Gastrocnemius medialis (tissue), 4 donors: ENCODE measurements around the gene PTCD1.

Experiments used
- POLR2A ChIP-seq, 2 donors: fragments of 450-650 bp; IDR thresholded peaks; one replicate each; pipeline ENCODE4 v1.6.1; 2017; ENCODE audit warnings: antibody characterized with exemption in 2 of 2, mild to moderate bottlenecking in 2 of 2, moderate library complexity in 2 of 2
- TF ChIP-seq, protein P1 (sequence below), 5 experiments: fragments of 450-650 bp in 3 of 5; fragments of 200-600 bp in 2 of 5; sonication (generic) in 2 of 5; IDR thresholded peaks in 4 of 5; conservative IDR thresholded peaks in 1 of 5; 1 replicate in 4 of 5; 2 replicates in 1 of 5; pipeline ENCODE4 v1.5.1; 2016 to 2019; ENCODE audit warnings: antibody characterized with exemption in 5 of 5, mild to moderate bottlenecking in 3 of 5, moderate library complexity in 3 of 5

DNA sequence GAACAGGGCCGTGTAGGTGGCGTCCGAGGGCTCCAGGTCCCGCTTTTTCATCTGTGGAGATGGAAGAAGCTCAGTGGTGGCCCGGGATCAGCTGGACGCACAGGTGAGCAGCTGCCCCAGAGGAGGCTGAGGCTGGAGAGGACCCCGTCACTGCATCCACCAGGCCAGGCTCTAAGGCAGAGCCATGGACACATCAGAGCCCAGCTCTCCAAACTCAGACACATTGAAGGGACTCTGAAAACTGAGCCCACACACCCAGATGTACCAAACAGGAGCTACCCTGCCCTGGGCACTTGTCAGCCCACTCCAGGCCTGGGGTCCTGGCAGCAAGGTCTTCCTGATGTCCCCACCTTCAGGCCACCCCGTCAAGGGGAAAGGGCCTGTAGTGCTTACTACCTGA lies 8.8 kb downstream of the PTCD1 start:
- TF ChIP-seq, protein P1, sequence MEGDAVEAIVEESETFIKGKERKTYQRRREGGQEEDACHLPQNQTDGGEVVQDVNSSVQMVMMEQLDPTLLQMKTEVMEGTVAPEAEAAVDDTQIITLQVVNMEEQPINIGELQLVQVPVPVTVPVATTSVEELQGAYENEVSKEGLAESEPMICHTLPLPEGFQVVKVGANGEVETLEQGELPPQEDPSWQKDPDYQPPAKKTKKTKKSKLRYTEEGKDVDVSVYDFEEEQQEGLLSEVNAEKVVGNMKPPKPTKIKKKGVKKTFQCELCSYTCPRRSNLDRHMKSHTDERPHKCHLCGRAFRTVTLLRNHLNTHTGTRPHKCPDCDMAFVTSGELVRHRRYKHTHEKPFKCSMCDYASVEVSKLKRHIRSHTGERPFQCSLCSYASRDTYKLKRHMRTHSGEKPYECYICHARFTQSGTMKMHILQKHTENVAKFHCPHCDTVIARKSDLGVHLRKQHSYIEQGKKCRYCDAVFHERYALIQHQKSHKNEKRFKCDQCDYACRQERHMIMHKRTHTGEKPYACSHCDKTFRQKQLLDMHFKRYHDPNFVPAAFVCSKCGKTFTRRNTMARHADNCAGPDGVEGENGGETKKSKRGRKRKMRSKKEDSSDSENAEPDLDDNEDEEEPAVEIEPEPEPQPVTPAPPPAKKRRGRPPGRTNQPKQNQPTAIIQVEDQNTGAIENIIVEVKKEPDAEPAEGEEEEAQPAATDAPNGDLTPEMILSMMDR (IDR thresholded peaks at IDR 0.05 in 4 of 5, conservative IDR thresholded peaks at IDR 0.05 in 1 of 5): no peak
- no peak for TF ChIP-seq POLR2A (IDR thresholded peaks at IDR 0.05)
